Measurements from ENCODE around the gene HPCA. TPM values are rescaled to one million over a fixed set of nuclear protein-coding genes. Genes with fewer than 3 reads are reported as not detected.

Gene HPCA
- total and polyA plus RNA-seq, 2 donors: 0.24 to 0.34 TPM

DNA sequence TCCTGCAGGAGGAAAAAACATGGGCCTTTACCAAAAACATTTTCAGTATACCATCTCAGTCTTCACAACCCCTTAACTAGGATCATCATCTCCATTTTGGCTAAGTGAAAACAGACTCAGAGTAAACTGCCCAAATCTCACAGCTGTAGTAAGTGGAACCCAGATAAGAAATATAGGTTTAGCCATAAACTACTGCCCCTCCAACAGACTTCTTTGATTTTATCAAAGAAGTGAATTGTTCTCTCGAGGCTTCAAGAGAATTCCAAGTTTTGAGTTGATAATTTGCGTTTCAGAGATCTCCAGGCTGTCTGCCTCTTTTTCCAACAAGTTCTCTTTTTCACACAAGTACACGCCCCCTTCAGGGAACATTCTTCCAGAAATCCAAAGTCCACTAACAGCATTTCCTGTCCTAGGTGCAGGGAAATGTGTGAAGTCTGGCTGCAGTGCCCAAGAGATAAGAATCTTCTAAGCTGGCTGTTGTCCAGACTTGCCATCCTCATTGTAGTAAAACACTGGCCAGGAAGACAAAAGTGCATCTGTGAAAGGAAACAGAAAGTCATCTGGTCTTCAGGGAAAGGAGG, 47.5 kb downstream of the HPCA start:
- Histone ChIP-seq H3K36me3 (ENCODE audit: control insufficient read depth in 2 of 2, insufficient read depth in 2 of 2, low read length in 1 of 2) (peaks cover 7 to 12% of the 10 kb centered on the region in 2 donors), H3K4me1 (ENCODE audit: control insufficient read depth in 2 of 2, insufficient read depth in 2 of 2, low read length in 2 of 2) (no peaks in the 10 kb centered on the region), H3K27me3 (ENCODE audit: control insufficient read depth in 2 of 2, insufficient read depth in 1 of 2, low read length in 1 of 2) (peaks cover 2% of the 10 kb centered on the region in 2 donors), H3K9me3 (ENCODE audit: control insufficient read depth in 2 of 2, insufficient read depth in 1 of 2, low read length in 1 of 2) (no peaks in the 10 kb centered on the region), H3K27ac (ENCODE audit: low read depth in 1 of 2, low read length in 1 of 2) (no peak overlapping the region), H3K4me3 (ENCODE audit: low read length in 2 of 2) (no peak overlapping the region)
- DNase-seq (ENCODE audit: low read depth in 6 of 9, low spot score in 9 of 9): no peak
- WGBS: 94% methylated on average over 3 of the region's 3 CpGs

DNA sequence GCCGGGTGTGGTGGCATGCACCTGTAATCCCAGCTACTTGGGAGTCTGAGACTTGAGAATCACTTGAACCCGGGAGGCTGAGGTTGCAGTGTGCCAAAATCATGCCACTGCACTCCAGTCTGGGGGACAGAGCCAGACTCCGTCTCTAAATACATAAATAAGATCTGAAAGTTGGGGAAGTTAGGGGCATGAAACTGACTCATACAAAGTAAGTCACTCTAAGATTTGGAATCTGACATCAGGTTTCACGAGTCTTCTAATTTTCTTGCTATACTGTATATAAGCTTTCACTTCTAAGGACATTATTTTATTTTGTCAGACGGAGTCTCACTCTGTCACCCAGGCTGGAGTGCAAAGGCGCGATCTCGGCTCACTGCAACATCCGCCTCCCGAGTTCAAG, 48.2 kb downstream of the HPCA start:
- no peaks in the 10 kb centered on the region for H3K4me1 ChIP-seq (ENCODE audit: control insufficient read depth in 2 of 2, insufficient read depth in 2 of 2, low read length in 2 of 2)
- peaks cover 7 to 12% of the 10 kb centered on the region in 2 donors for H3K36me3 ChIP-seq (ENCODE audit: control insufficient read depth in 2 of 2, insufficient read depth in 2 of 2, low read length in 1 of 2)
- no peaks in the 10 kb centered on the region for H3K27me3 ChIP-seq (ENCODE audit: control insufficient read depth in 2 of 2, insufficient read depth in 1 of 2, low read length in 1 of 2)
- DNase-seq (ENCODE audit: low read depth in 6 of 9, low spot score in 9 of 9): no peak
- H3K27ac ChIP-seq (ENCODE audit: low read depth in 1 of 2, low read length in 1 of 2): no peak overlapping the region
- H3K4me3 ChIP-seq (ENCODE audit: low read length in 2 of 2): no peak overlapping the region
- 98% methylated on average over 10 of the region's 10 CpGs for WGBS
- no peaks in the 10 kb centered on the region for H3K9me3 ChIP-seq (ENCODE audit: control insufficient read depth in 2 of 2, insufficient read depth in 1 of 2, low read length in 1 of 2)

DNA sequence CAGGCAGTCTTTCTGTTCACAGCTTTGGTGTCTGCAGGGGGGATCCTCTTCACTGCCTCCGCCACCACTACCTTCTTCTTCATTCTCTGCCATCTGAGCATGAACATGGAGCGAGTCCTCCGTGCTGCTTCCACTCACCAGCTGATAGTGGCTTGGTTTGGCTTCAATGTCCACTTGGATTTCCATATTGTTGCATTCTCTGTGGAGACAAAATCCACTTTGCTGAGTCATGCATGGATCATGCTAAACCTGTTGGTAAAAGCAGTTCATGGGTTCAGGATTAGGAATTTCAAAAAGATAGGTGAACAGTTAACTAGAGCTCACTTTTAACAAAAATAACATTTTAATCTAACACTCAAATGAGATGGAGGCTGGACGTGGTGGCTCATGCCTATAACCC, 50.8 kb downstream of the HPCA start:
- no peak for DNase-seq (ENCODE audit: low read depth in 6 of 9, low spot score in 9 of 9)
- Histone ChIP-seq H3K36me3 (ENCODE audit: control insufficient read depth in 2 of 2, insufficient read depth in 2 of 2, low read length in 1 of 2) (peaks cover 7 to 15% of the 10 kb centered on the region in 2 donors), H3K27me3 (ENCODE audit: control insufficient read depth in 2 of 2, insufficient read depth in 1 of 2, low read length in 1 of 2) (no peaks in the 10 kb centered on the region), H3K4me3 (ENCODE audit: low read length in 2 of 2) (no peak overlapping the region), H3K9me3 (ENCODE audit: control insufficient read depth in 2 of 2, insufficient read depth in 1 of 2, low read length in 1 of 2) (no peaks in the 10 kb centered on the region), H3K27ac (ENCODE audit: low read depth in 1 of 2, low read length in 1 of 2) (no peak overlapping the region), H3K4me1 (ENCODE audit: control insufficient read depth in 2 of 2, insufficient read depth in 2 of 2, low read length in 2 of 2) (no peaks in the 10 kb centered on the region)
- 98% methylated on average over 4 of the region's 4 CpGs for WGBS

DNA sequence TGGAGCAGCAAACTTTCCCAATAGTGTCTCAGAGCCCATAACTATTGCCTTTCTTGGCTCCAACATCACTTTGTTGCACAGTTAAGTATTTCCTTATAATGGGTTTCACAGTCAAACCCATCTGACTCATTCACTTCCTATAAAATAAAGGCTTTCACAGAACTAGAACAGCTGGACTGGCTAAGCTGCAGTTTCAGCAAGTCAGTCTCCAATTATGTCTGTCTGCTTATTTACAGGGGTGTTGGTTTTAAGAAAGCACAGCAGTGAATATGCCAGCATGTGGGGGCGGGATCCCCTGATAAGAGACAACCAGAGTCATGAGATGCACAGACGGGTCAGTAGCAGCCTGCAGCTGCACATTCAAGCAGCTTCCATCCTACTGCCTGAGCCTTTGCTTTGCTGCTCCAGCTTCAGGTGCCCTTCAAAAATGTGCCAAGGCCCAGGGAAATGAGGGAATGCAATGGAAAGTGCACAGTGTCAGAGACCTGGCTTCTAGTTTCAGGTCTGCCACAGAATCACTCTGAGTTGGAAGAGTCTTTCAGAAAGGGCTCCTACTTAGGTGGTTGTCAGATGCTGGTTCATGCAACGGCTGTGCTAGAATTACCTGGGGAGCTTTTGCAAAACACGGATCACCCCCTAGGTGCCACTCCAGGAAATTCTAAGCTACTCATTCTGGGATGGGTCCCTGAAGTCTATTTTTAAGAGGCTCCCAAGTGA, 53.5 kb downstream of the HPCA start:
- no peak for DNase-seq (ENCODE audit: low read depth in 6 of 9, low spot score in 9 of 9)
- Histone ChIP-seq H3K9me3 (ENCODE audit: control insufficient read depth in 2 of 2, insufficient read depth in 1 of 2, low read length in 1 of 2) (peaks cover 0 to 4% of the 10 kb centered on the region in 2 donors), H3K4me1 (ENCODE audit: control insufficient read depth in 2 of 2, insufficient read depth in 2 of 2, low read length in 2 of 2) (peaks cover 0 to 2% of the 10 kb centered on the region in 2 donors), H3K27ac (ENCODE audit: low read depth in 1 of 2, low read length in 1 of 2) (no peak overlapping the region), H3K27me3 (ENCODE audit: control insufficient read depth in 2 of 2, insufficient read depth in 1 of 2, low read length in 1 of 2) (no peaks in the 10 kb centered on the region), H3K36me3 (ENCODE audit: control insufficient read depth in 2 of 2, insufficient read depth in 2 of 2, low read length in 1 of 2) (peaks cover 7 to 32% of the 10 kb centered on the region in 2 donors), H3K4me3 (ENCODE audit: low read length in 2 of 2) (no peak overlapping the region)
- 91% methylated on average over 4 of the region's 4 CpGs for WGBS

DNA sequence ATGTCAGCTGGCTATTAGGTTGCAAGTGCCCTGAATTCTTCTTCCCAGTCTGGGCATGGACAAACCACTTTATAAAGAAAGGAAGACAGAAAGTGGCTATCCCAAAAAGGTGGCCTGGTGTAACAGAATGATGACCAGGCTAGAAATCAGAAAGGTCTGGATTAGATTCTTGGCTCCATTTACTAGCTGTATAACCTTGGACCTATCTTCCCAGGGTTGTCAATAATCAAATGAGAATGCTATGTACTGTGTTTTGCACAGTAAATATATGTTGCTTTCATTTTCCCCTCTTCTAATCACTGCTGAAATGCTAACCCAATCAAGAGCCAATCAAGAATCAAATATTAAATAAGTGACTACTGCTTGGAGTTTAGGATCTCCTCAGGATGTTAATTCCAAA, 57.9 kb downstream of the HPCA start:
- H3K27ac ChIP-seq (ENCODE audit: low read depth in 1 of 2, low read length in 1 of 2): no peak overlapping the region
- no peak for DNase-seq (ENCODE audit: low read depth in 6 of 9, low spot score in 9 of 9)
- H3K4me3 ChIP-seq (ENCODE audit: low read length in 2 of 2): no peak overlapping the region
- peaks cover 0 to 2% of the 10 kb centered on the region in 2 donors for H3K4me1 ChIP-seq (ENCODE audit: control insufficient read depth in 2 of 2, insufficient read depth in 2 of 2, low read length in 2 of 2)
- peaks cover 7 to 37% of the 10 kb centered on the region in 2 donors for H3K36me3 ChIP-seq (ENCODE audit: control insufficient read depth in 2 of 2, insufficient read depth in 2 of 2, low read length in 1 of 2)
- H3K9me3 ChIP-seq (ENCODE audit: control insufficient read depth in 2 of 2, insufficient read depth in 1 of 2, low read length in 1 of 2): peaks cover 0 to 4% of the 10 kb centered on the region in 2 donors
- H3K27me3 ChIP-seq (ENCODE audit: control insufficient read depth in 2 of 2, insufficient read depth in 1 of 2, low read length in 1 of 2): no peaks in the 10 kb centered on the region

Other genes with a start within 250 kb of the HPCA start
- 56.0 TPM for gene ZBTB8OS, start 235.9 kb upstream of the HPCA start, total RNA-seq
- gene ZBTB8OS, start 235.9 kb upstream of the HPCA start, polyA plus RNA-seq: 64.8 TPM
- gene RBBP4, start 235.3 kb upstream of the HPCA start, total RNA-seq: 204 TPM
- 92.6 TPM for gene RBBP4, start 235.3 kb upstream of the HPCA start, polyA plus RNA-seq
- gene SYNC, start 183.7 kb upstream of the HPCA start, total RNA-seq: 0.66 TPM
- gene SYNC, start 183.7 kb upstream of the HPCA start, polyA plus RNA-seq: 2.5 TPM
- 64.2 TPM for gene YARS1, start 69.1 kb upstream of the HPCA start, total RNA-seq
- 41.7 TPM for gene YARS1, start 69.1 kb upstream of the HPCA start, polyA plus RNA-seq
- 24.6 TPM for gene S100PBP, start 68.8 kb upstream of the HPCA start, total RNA-seq
- 29.1 TPM for gene S100PBP, start 68.8 kb upstream of the HPCA start, polyA plus RNA-seq
- 3.5 TPM for gene FNDC5, start 15.6 kb upstream of the HPCA start, total RNA-seq
- 0.78 TPM for gene FNDC5, start 15.6 kb upstream of the HPCA start, polyA plus RNA-seq
- 2.2 TPM for gene TMEM54, start 14.9 kb downstream of the HPCA start, total RNA-seq
- gene TMEM54, start 14.9 kb downstream of the HPCA start, polyA plus RNA-seq: 12.9 TPM
- 11.6 TPM for gene RNF19B, start 78.3 kb downstream of the HPCA start, total RNA-seq
- gene RNF19B, start 78.3 kb downstream of the HPCA start, polyA plus RNA-seq: 12.7 TPM
- 156 TPM for gene AK2, start 150.4 kb downstream of the HPCA start, total RNA-seq
- gene AK2, start 150.4 kb downstream of the HPCA start, polyA plus RNA-seq: 73.2 TPM
- 1.7 TPM for gene AZIN2, start 194.7 kb downstream of the HPCA start, total RNA-seq
- gene AZIN2, start 194.7 kb downstream of the HPCA start, polyA plus RNA-seq: 4.2 TPM